ENCODE results near the gene TLR5.

Gene TLR5

DNA sequence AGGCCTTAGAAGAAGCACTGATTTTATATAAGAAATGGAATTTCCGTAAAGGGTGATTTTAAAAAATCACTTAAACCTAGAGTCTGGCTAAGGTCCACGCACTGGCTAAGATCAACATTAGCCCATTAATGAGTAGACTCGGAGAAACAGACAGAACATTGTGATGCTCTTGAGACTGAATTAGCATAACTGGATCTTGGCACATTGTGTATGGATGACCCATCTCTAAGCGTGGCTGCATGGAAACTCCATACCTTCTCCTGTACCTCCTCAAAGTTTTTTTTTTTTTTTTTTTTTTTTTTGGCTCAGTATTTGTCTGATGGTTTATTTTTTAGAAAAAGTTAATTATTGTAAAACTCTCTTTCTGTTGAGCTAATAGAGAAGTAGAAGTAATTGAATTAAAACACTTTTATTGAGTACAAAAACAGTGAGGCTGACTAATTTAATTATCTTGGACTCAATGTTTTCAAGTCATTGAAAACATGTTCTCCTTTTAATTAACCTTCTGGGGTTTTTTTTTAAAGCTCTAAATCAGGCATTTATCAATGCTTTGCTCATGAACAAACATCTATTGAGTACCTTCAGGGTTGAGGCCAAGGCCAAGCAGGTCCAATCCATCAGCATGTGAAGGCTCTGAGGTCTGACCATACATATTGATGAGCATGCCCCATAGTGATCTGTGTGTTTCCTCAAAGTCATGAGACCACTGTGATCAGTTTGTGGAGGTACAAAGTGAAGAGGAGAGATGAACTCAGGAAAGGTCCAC, 74.0 kb downstream of the TLR5 start:
- no peak for ATAC-seq
- no peak for DNase-seq

DNA sequence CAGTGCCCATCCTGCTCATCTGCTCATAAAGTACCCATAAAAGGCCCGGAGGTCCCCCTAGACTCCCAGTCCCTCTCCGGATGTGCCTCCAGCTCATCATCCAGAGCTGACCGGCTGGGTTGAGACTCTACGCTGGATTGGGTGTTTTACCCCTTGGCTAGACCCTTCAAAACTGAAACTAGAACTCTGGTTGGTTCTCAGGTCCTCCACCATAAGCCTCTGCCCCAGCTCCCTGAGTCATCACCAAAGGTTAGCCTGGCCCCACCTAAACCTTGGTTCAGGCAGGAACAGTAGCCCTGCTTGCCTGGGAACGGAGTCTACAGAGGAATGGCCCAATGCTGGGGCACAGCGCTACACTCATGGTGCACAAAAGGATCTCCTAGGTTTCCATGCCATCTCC, 75.1 kb downstream of the TLR5 start:
- DNase-seq: no peak
- no peak for ATAC-seq

DNA sequence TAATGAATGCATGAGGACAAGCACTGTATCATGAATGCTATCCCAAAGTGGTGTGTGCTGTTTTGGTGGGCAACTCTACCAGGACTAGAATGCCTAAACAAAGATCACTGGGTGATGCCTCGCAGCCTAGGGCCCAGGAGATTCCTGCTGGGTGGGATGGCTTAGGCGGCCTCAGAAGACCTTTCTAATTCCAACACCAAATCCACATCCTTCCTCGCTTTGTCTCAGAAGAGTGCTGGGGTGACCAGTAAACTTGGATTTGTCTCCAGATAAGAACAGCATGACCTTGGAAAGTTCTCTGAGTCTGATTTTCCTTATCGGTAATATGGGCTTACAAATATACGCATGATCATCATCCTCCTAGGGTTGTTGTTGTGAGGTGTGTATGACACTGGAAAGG, 76.6 kb downstream of the TLR5 start:
- no peak for ATAC-seq
- no peak for DNase-seq

DNA sequence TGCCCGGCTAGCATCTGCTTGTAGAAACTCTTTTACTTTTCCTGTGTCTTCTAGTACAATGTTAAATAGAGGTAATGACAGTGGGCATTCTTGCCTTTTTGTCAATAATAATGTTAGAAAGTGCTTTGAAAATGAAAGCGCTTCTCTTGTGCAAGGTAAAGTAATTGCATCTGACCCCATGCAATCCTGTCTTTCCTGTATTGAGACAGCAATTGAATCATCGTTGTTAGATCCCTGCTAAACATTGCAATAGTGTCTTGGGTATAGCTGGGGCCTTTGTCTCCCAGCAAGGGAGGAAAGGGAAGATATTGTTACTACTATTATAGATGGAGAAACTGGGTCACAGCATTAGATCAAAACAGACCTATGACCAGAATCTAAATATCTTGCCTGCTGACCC, 80.9 kb downstream of the TLR5 start:
- DNase-seq: no peak
- no peak for ATAC-seq

DNA sequence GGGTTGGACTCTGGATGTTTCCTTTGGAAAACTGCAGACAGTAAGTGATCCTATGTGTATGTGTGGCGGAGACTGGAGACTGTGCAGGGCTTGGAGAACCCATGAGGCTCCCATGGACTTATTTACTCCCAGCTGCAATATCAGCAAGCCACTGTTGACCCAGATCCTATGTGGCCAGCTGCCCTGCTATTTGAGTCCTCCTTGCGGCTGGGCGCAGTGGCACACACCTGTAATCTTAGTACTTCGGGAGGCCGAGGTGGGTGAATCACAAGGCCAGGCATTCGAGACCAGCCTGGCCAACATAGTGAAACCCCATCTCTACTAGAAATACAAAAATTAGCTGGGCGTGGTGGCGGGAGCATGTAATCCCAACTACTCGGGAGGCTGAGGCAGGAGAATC, 83.5 kb downstream of the TLR5 start:
- DNase-seq: no peak
- no peak for ATAC-seq
